ENCODE results near the gene LSM14B.
"Not testable (repeated sequence)": the region's sequence is repeated elsewhere in the genome, so short reads cannot be mapped to it uniquely, and the experiment has no call there.

LSM14B gene

DNA sequence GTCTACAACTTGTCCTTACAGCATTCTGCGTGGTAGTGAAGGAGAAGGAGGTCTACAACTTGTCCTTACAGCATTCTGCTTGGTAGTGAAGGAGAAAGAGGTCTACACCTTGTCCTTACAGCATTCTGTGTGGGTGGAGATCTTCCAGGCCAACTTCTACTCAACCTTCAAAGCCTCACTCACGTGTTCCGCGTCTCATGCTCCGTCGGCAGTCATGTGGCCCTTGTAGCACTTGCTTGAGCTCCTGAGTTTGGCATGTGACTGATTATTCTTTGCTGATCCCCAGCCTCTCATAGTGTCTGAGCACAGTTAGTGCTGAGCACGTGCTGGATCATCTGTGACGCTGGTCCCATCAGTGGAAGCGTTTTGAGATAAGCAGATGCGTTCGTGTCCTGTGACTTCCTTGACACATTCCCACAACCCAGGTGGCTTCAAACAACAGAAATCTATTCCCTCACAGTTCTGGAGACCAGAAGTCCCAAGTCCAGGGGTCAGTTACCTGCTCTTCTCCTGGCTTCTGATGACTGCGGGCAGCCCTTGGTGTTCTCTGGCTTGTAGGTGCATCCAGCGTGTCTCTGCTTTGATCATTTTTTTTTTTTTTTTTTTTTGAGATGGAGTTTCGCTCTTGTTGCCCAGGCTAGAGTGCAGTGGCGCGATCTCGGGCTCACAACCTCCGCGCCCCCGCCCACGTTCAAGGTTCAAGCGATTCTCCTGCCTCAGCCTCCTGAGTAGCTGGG lies 23.9 kb downstream of the LSM14B start:
- DNase-seq (ENCODE audit: low read depth in 2 of 2) = no peak

DNA sequence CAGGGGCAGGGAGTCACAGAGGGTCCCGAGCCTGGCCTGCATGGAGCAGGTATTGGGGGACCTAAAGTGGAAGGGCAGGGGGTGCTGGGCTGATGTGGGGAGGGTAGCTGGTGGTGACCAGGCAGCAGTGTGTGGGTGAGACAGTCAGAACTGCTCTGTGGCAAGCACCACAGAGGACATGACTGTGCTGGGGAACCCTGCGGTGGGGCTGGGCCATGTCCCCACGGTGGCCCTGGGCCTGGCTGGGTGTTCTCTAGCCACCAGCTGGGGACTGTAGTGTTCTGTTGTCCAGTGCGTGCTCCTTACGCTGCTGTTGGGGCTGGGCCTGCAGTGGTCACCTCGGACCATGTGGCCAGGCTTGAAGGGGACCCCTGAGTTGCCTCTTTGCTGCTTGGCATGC lies 24.9 kb downstream of the LSM14B start:
- no peak for DNase-seq (ENCODE audit: low read depth in 2 of 2)

DNA sequence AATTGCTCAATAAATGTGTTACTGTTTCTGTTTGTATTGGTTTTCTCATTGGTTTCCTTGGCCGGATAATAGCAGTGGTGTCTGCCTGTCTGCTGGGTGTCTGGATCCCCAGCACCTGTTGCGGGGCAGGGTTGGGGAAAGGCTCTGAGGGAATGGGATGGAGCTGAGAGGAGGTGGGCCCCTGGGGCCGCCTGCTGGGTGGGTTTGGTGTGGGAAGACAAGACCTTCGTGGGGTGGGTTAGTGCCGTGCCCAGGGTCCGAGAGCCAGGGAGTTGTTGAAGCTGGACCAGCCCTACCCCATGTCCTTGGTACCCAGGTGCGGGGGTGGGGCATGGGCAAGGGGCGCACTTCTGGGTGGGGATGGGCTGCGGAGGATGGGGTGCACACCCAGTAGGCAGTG lies 25.3 kb downstream of the LSM14B start:
- no peak for DNase-seq (ENCODE audit: low read depth in 2 of 2)

DNA sequence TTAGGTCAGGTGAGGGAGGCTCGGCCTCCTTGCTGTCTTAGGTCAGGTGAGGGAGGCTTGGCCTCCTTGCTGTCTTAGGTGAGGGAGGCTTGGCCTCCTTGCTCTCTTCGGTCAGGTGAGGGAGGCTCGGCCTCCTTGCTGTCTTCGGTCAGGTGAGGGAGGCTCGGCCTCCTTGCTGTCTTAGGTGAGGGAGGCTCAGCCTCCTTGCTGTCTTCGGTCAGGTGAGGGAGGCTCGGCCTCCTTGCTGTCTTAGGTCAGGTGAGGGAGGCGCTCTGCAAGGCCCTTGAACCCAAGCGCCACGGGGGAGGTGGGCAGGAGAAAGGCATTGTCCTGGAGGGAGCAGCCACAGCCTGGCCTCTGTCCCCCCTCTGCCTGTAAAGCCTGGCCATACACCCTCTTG lies 26.1 kb downstream of the LSM14B start:
- not testable (repeated sequence) for DNase-seq (ENCODE audit: low read depth in 2 of 2)

DNA sequence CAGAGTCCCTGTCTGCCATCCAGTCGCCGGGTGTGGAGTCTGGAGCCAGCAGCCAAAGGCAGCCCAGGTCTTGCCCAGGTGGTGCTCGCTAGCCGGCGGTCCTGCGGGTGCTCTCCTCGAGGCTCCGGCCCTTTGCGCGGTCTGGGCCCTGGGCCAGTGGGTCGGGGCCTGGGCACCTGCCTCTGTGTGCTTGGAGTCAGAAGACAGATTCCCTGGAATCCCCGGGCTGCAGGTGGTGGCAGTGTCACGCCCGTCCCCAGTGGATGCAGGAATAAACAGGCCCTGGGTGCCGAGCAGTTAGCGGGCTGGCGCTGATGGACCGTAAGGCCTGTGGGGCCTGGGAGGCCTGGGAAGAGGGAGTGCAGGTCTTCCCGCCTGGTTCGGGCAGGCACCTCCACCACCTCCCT lies 26.6 kb downstream of the LSM14B start:
- no peak for DNase-seq (ENCODE audit: low read depth in 2 of 2)

DNA sequence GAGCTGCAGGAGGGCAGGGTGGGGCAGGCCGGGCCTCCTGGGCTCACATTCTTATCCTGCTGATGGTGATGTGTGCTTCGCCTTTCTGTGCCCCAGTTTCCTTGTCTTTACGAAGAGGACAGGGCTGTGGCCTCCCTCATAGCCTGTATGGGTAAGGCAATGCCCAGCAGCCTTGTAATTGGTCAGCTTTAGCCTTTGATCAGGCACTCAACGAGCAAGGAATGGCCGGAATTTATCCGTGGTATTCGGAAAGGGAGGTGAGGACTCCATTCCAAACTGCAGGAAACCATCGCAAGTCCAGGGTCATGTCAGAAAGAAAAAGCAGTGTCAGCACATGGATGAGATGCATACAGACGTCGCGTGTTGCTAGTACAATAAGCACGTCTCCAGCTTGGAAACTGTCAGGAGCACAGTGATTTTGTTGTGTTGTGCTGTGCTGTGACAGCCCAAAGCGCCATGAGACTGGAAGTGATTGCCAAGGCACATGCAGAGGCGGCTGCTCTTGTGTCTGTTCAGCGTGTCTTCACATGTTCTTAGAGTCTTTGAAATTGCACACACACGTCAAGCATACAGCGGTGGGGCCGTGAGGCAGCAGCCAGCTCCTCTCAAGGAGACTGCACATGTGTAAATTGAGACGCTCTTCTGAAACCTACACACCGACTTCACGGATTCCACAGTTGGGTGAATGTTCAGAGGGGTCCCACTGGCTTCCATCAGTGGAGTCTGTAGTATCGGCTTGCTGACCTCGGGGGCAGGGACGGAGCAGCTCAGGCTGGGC lies 27.4 kb downstream of the LSM14B start:
- DNase-seq (ENCODE audit: low read depth in 2 of 2) = no peak

DNA sequence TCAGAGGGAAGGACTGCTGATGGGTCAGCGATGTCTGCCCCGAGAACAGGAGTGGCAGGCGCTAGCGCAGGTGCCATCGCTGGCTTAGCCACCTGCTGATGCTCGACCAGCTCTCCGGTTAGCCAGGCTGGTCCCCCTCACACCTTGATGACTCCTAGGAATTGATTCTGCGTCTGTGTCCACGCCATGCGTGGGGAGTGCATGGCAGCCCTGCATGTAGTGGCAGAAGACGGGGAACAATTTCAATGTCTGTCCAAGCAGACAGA lies 28.0 kb downstream of the LSM14B start:
- DNase-seq (ENCODE audit: low read depth in 2 of 2) = no peak

DNA sequence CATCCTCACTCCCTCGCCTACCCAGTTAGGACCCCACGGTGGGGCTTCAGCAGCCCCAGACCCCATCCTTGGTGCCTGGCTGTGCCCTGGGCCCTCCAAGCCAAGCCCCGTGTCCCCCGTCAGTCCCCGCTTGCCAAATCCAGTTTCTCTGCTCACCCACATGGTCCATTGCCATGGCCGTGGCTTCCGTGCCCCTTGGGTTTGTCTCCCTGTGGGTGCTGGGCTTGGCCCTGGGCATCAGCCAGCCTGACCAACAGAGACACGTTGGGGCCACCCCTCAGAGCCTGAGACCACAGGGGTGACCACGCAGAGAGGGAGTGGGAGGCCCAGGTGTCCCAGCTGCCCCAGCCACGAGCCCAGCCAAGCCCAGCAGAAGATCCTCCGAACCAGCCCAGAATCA lies 28.9 kb downstream of the LSM14B start:
- DNase-seq (ENCODE audit: low read depth in 2 of 2) = no peak

DNA sequence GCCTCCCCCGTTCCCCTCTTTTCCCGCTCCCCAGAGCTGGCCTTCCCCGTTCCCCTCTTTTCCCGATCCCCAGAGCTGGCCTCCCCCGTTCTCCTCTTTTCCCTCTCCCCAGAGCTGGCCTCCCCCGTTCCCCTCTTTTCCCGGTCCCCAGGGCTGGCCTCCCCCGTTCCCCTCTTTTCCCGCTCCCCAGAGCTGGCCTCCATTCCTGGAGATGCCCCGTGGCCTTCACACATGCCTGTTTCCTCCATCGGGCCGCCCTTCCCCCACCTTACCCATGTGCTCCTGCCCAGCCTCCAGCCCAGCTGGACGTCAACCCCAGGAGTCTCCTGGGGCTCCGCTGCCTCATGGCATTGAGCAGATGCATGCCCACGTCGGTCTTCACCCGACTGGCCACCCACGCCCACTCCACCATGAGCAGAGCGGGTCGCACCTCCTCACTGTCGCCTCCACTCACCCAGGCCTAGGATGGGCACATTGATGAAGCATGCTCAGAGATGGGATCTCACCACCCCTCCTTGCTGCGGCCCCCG lies 29.6 kb downstream of the LSM14B start:
- DNase-seq (ENCODE audit: low read depth in 2 of 2) = no peak

DNA sequence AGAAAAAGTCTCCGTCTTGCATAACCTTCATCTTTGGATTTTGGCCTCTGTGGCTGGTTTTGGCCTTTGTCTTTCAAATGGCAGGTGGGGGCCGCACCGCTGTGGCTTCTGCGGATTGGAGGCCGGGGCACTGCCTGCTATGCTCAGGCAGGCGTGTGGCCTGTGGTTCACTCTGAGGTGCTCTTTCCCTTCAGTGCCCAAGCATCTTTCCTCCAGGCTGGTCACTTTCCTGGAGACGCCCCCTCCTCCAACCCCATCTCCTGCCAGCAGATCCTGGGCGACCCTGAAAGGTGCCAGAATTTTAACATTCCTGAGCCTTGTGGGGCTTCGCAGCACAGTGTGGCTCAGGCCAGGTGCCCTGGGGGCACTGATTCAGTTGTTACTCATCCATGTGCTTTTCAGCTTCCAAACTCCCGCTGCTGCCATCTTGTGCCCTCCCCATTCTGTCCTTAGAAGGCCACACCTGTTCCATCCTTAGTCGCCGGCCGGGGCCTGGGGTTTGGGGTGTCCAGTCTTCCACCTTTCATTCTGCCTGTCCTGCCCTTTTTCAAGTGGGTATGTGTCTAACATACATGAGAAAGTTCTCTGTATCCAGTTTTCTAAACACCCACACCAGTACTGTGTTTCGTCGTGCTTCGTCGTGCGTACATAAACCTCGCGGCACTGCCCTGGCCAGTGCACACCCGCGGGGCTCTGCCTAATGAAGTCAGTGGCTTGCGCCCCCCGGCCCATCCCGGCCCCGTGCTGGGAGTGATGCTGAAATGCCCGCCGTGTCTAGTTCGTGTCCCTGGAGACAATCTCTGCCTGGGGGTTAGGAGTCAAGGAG lies 33.4 kb downstream of the LSM14B start:
- no peak for DNase-seq (ENCODE audit: low read depth in 2 of 2)

DNA sequence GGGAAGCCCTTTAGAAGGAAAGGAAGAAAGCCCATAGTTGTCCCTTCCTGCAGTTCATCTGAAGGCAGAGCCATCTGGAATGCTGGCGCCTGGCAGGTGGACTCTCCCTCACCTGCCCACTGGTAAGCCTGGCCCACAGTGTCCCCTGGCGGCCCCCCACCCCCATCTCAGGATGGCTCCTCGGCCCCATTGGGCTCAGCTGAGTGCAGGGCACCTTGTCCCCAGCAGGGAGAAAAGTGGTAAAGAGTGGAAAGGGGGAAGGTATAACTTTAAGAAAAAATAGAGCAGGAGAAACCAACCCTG lies 33.9 kb downstream of the LSM14B start:
- no peak for DNase-seq (ENCODE audit: low read depth in 2 of 2)

DNA sequence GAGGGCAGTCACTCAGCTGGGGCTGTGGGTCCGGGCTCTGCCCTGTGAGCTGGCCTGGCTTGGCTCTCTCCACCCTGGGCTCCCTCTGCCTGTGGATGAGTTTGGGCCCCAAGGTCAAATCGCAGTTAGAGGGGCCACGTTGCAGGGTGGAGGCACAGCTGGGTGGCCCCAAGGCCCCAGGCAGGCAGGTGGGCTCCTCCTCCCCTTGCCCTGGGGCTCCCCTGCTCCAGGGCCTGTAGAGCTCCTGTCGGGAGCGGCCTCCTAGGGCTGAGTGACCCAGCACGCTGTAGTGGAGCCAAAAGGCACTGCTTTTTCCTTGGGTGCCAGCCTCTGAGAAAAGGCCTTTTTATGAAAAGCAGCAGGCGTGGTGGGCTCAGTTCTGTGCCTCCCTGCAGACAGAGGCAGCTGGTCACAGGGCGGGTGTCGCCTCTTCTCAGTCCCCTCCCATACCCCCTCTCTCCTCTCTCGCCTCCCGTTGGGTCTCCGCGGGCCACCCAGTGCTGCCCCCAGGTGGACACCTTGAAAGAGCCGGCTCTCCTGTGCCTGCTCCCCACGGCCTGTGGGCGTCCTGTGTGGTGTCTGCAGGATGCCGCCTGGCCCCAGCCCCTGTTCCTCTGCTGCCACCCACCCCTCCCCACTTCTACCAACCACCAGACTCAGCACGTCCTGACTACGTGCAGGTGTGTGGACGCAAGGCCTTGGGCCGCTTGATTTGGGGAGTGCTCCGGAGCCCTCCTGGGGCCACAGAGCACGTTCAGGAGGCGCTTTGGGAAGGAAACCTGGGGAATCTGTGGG lies 34.5 kb downstream of the LSM14B start:
- DNase-seq (ENCODE audit: low read depth in 2 of 2) = peak; percentile 23 to 59

DNA sequence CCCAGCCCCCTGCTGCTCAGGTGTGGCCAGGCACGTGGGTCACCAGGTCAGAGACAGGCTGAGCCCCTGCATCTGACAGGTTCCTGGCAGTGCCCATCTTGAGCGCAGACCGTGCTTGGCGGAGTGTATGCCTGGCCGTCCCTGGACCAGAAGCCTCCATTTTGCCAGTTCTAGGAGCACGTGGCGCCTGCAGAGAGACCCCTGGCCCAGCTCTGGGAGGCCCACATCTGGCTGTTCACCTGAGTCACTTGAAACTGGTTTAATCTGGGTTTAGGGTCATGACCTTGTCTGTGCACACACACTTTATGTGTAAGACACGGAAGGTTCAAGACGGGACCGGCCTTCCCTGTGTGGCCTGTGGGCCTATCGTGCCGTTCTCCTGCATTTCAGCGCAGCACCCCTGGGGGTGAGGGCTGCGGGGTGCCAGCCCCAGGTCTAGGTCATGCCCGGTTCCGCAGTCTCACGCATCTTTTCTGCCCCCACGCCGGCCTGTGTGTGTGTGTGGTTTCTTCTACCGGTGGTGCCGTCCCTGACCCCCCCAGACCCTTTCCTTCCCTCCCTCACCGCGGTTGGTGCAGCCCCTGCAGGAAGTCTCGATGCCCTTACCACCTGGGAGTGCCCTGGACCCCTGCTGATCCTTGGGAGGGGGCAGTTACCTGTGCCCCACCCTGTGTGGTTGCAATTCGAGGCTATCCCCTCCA lies 35.3 kb downstream of the LSM14B start:
- no peak for DNase-seq (ENCODE audit: low read depth in 2 of 2)

DNA sequence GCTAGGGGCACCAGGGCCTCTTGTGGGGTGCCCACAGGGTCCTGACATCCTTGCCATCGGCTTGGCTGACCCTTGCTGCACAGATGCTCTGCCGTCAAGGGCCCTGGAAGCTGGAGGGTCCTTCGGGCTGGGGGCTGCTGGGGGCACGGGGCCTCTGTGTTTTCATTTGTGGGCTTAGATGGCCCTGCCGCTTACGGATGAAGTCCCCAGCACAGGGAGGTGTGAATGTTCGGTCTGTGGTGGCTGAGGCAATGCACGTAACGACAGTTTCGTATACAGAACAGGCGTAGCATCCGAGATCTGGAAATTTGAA lies 35.8 kb downstream of the LSM14B start:
- no peak for DNase-seq (ENCODE audit: low read depth in 2 of 2)

DNA sequence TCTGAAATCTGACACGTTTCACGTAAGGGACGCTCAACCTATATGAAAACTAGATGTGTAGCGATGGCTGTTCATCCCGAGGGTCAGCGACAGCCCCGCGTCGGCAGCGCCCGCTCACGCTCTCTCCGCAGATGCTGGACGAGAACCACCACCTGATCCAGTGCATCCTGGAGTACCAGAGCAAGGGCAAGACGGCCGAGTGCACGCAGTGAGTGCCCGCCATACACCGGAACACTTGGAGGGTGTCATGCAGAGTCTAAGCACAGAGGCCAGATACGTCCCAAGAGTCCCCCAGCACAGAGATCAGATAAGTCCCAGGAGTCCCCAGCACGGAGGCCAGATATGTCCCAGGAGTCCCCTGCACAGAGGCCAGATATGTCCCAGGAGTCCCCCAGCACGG lies 36.3 kb downstream of the LSM14B start:
- no peak for DNase-seq (ENCODE audit: low read depth in 2 of 2)

DNA sequence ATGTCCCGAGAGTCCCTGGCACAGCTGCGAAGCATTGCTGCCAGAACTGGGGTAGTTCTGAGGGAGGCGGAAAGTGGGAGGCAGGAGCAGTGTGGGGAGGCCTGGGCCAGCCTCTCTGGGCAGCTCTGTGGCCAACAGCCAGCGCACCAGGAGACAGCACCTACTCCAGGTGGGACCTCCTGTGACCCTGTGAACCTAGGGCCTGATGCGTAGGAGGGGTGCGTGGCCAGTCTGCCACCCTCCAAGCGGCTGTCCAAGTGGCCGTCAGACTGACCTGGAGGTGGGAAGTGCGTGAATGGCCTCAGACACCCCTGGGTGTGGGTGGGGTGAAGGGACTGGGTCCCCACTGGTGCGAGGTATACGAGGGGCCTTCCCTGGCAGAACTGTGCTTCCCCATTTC lies 36.8 kb downstream of the LSM14B start:
- no peak for DNase-seq (ENCODE audit: low read depth in 2 of 2)

DNA sequence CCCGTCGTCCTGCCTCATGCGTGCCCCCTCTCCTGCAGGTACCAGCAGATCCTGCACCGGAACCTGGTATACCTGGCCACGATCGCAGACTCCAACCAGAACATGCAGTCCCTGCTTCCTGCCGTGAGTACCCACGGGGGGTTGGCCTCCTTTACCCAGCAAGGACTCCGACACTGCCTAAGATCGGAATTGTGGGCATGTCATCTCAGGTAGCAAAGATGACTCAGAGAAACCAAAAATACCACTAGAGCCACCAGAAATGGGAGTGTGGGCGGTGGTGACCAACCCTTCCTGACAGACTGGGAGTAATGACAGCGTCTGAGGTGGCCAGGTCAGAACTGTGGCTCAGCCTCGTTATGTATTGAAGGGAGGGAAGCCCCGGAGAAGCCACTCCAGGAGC lies 37.6 kb downstream of the LSM14B start:
- DNase-seq (ENCODE audit: low read depth in 2 of 2) = no peak

DNA sequence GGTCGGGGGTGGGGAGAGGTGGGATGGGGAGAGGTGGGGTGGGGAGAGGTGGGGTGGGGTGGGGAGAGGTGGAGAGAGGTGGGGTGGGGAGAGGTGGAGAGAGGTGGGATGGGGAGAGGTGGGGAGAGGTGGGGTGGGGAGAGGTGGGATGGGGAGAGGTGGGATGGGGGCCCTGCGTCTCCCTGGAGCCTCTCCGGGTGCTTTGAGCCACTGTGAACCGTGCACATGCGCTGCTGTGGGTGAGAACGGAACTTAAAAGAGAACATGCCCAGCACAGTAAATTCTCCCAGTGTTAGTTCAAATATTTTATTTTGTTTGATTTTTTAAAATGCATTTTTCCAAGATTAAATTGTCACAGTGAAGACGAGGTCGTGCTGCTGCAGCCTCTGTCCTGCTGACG lies 38.0 kb downstream of the LSM14B start:
- DNase-seq (ENCODE audit: low read depth in 2 of 2) = no peak

DNA sequence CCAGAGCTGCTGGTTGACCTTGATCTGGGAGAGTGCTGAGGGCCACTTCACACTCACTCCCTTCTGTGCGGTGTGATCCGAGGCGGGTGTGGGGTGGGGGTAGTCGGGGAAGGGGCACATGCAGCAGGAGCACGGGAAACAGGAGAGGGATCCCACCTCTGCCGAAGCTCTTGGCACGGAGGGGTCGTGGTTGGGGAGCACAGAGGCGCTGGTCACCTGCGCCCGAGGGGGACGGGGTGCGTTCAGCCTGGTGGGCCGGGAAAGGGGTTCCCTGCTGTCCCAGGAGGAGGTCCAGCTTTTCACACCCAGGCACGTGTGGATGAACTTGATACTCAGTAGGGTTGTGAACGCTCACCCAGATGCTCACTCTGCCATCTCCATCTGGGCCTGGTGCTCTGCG lies 38.6 kb downstream of the LSM14B start:
- no peak for DNase-seq (ENCODE audit: low read depth in 2 of 2)

DNA sequence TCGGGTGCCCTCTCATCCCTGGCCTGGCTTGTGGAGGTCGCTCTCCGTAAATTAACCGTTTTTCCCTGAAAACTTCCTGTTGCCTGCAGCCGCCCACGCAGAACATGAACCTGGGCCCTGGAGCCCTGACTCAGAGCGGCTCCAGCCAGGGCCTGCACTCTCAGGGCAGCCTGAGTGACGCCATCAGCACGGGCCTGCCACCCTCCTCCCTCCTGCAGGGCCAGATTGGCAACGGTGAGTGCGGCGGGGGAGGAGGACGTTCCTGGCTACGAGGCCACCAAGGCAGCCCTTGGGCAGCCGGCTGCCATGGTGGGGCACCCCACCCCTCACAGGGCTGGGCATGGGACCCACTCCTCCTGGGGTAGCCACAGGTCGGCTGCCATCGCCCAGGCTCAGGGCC lies 39.1 kb downstream of the LSM14B start:
- no peak for DNase-seq (ENCODE audit: low read depth in 2 of 2)

DNA sequence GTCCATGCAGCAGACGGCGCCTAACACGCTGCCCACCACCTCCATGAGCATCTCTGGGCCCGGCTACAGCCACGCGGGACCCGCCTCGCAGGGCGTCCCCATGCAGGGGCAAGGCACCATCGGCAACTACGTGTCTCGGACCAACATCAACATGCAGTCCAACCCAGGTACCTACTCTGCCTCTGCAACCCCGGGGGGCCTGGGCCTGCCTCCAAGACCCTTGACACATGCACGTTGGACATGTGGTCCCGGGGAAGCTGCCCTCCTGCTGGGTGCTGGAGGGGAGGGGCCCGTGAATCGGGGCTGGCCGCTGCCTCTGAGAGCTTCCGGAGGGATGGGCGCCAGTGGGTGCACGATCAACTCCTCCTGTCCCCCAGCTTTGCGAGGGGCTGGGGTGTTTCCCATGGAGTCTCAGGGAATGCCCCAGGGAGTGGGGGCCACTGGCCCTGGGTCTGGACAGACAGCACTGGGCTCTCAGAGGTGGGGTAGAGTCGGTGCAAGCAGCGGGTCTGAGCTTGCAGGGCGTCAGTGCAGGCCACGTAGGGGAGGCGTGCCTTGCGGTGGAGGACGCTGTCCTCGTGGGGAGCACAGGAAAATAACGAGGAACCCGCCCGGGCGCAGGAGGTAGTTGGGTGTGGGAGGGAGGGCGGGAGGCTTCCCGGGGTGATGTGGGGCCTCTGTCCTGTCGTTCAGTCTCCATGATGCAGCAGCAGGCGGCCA lies 40.6 kb downstream of the LSM14B start:
- no peak for DNase-seq (ENCODE audit: low read depth in 2 of 2)

Measured in stimulated activated CD4-positive, alpha-beta T cell treated with anti-CD3 and anti-CD28 coated beads, Interleukin-1b, Interleukin-23, amount 100 ng/mL, for 1 hour (primary cell).